Fibroblast of skin of back (primary cell): ENCODE results near the gene SOS2.
"Not testable (repeated sequence)": the region's sequence is repeated elsewhere in the genome, so short reads cannot be mapped to it uniquely, and the experiment has no call there.

Source experiments
- DNase-seq: peaks from one replicate; pipeline ENCODE4 v3.0.0-alpha.2; 2013

Gene SOS2

GRCh38 chr14:50083467-50084337 lies 147.7 kb downstream of the SOS2 start:
- DNase-seq = no peak

DNA sequence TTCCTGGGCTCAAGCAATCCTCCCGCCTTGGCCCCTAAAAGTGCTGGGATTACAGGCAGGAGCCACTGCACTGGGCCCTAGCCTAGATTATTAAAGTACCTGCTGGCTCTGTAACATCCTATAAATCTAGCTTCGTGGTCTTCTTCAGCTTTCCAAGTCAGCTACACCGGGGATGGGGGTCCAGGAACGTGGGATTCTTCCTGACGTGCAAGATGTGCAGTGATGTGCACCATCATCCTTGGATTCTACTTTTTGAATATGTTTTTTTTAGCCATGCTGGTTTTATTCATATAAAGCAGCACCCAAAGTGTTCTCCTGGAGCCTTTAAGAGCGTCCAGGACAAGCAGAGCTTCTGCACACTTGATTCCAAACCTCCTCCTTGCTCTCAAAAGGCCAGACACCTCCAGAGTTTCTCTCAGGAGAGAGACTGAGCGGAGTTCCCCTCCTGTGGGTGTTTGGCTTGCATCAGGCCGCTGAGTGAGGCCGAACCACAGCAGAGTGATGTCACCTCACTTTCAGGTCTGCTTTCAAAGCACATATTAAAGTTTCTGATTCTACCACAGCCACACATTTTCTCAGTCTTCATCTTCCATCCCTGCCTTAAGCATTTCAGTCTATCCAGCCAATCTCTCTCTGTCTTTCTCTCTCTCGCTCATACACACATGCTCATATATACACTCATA lies 148.5 kb downstream of the SOS2 start:
- no peak for DNase-seq

DNA sequence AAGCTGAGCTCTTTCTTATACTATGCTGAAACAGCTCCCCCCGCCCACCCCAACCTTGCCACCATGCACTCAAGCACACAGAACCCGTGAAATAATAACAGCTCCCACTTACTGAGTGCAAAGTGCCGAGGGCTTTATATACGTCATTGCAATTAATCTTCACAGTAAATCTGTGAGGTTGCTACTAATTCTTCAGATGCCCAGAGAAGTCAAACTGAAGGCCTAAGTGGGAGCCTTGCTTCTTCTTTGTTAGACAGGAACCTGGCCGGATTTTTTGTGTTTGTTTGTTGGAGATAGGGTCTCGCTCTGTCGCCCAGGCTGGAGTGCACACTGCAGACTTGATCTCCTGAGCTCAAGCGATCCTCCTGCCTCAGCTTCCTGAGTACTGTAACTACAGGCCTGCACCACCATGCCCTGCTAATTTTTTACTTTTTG lies 149.1 kb downstream of the SOS2 start:
- no peak for DNase-seq

DNA sequence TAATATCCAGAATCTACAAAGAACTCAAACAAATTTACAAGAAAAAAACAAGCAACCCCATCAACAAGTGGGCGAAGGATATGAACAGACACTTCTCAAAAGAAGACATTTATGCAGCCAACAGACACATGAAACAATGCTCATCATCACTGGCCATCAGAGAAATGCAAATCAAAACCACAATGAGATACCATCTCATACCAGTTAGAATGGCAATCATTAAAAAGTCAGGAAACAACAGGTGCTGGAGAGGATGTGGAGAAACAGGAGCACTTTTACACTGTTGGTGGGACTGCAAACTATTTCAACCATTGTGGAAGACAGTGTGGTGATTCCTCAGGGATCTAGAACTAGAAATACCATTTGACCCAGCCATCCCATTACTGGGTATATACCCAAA lies 152.3 kb downstream of the SOS2 start:
- not testable (repeated sequence) for DNase-seq

GRCh38 chr14:50073663-50074062 lies 157.7 kb downstream of the SOS2 start:
- DNase-seq = not testable (repeated sequence)

DNA sequence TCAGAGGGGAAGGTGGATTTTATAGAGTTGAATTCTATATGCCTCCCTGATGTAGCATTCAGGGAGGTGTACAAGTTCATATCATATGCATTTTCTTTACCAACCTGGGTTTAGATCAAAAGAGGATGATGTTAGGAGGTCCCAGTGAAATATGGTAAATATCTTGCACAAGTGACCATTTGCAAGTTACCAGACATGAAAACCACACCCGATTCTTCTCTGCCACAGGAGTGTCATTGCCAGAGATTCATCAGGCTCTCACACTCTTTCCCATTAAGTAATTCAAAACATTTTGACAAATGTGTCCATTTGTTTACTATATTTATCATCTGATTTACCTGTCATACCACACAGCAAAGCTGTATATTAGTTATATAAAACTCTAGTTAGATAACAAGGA lies 159.0 kb downstream of the SOS2 start:
- no peak for DNase-seq

GRCh38 chr14:50070840-50071548 lies 160.4 kb downstream of the SOS2 start:
- no peak for DNase-seq

- no peak for DNase-seq
These were observed 161.1 kb downstream of the SOS2 start for GRCh38 chr14:50070230-50070629.

GRCh38 chr14:50069325-50069724 lies 162.1 kb downstream of the SOS2 start:
- no peak for DNase-seq

DNA sequence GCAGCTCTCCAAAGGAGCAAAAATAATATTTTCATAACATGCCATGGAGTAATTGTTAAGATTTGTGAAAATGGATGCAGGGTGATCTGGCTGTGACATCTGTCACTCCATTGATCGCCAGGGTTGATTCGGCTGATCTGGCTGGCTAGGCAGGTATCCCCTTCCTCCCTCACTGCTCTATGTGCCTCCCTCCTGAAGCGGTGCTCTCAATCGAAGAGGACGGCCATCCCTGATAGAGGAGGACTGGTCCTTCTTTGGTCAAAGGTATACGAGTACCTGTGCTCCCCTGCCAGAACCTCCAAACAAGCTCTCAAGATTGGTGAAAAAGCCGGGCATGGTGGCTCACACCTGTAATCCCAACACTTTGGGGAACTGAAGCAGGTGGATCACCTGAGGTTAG lies 162.9 kb downstream of the SOS2 start:
- DNase-seq = no peak

DNA sequence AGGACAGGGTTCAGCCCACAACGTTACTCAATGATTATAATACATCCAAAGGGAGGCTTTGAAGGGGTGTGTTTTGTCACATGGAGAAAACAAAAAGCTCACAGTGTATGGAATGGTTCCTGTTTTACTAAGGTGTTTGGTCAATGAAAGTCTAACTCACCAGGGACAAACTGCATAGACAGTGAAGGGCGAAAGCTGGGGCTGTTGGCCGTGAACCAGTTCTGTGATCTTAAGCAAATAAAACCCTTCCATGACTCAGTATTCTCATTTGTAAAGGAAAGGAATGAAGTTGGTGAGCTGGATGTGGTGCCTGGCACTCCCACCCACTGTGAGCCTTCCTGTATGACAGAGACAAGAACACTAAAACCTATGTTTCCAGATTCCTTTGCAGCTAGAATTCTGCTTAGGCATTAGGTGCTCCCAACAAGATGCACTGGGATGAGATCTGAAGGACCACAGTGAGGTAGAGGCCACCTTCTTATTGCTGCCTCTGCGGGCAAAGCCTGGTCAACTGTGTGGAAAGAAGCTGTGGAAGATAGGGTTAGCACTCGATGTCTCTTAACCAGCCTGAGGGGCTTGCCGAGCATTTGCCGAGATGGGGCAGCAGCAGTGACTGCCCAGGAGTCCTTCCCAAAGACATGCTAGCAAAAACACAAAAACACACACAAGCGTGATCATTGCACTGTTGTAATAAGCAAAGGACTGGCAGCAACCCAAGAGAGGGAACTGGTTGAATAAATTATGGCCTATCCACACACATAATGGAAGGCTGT lies 163.5 kb downstream of the SOS2 start:
- DNase-seq = peak; percentile 91
